Natural killer cell treated with Interleukin-12 subunit alpha and Interleukin-12 subunit beta and Interleukin-15 and Interleukin-18, amount 100 ng/mL, for 72 hours (primary cell): ENCODE measurements around the gene TEDDM1. TPM values are rescaled to one million over a fixed set of nuclear protein-coding genes. Genes with fewer than 3 reads are reported as not detected.
A peak's percentile ranks its signal among the peaks of the same experiment; 100 is the strongest.
"Not testable (repeated sequence)": the region's sequence is repeated elsewhere in the genome, so short reads cannot be mapped to it uniquely, and the experiment has no call there.

ENCODE experiments used
- ATAC-seq, 2 donors: fragments of 150-1000 bp; cut with Tn5 transposase in 1 of 2; sonication (Bioruptor Pico), chemical (Tn5 transposase) in 1 of 2; 2 replicates each; pipeline ENCODE4 v1.10.0; 2021
- DNase-seq: peaks from one replicate; pipeline ENCODE4 v3.0.0; 2022; ENCODE audit warnings: low spot score
- H3K27ac Mint-ChIP-seq, 2 donors: 1 replicate in 1 of 2; 2 replicates in 1 of 2; pipeline ENCODE4 v1.8.0; 2022; ENCODE audit warnings: mixed read lengths in 2 of 2, mild to moderate bottlenecking in 1 of 2, moderate library complexity in 1 of 2
- H3K27me3 Mint-ChIP-seq, 2 donors: 1 replicate in 1 of 2; 2 replicates in 1 of 2; pipeline ENCODE4 v1.8.0; 2022; ENCODE audit warnings: mixed read lengths in 2 of 2
- H3K36me3 Mint-ChIP-seq: one replicate; pipeline ENCODE4 v1.8.0; 2022; ENCODE audit warnings: mixed read lengths
- H3K4me1 Mint-ChIP-seq, 2 donors: 1 replicate in 1 of 2; 2 replicates in 1 of 2; pipeline ENCODE4 v1.8.0; 2022; ENCODE audit warnings: low read depth in 2 of 2, mixed read lengths in 2 of 2, mild to moderate bottlenecking in 1 of 2
- H3K4me3 Mint-ChIP-seq: one replicate; pipeline ENCODE4 v1.8.0; 2022; ENCODE audit warnings: mixed read lengths
- H3K9me3 Mint-ChIP-seq: 2 replicates; pipeline ENCODE4 v1.8.0; 2022; ENCODE audit warnings: mixed read lengths
- total RNA-seq, 2 donors: library from RNA; stranded (reverse); gene quantifications; one replicate each; pipeline ENCODE4 v1.2.3, GENCODE V29; 2022

The TEDDM1 gene
- total RNA-seq, 2 donors from 2014 or later: not detected

GRCh38 chr1:182383037-182383661, 17.3 kb downstream of the TEDDM1 start:
- Mint-ChIP-seq H3K36me3 (peaks cover 28% of the 10 kb centered on the region), H3K4me1 (no peaks in the 10 kb centered on the region)

GRCh38 chr1:182381962-182382819, 18.3 kb downstream of the TEDDM1 start:
- Mint-ChIP-seq H3K36me3 (peaks cover 21% of the 10 kb centered on the region), H3K4me3 (no peak overlapping the region)
- ATAC-seq: peak in 1 of 2 donors; percentile 9

More at GRCh38 chr1:182383037-182383661, 17.3 kb downstream of the TEDDM1 start:
- H3K27me3 Mint-ChIP-seq: no peaks in the 10 kb centered on the region
- no peak for DNase-seq
- no peak overlapping the region for H3K4me3 Mint-ChIP-seq
- H3K9me3 Mint-ChIP-seq: no peaks in the 10 kb centered on the region
- no peak overlapping the region for H3K27ac Mint-ChIP-seq
- ATAC-seq: no peak

GRCh38 chr1:182380199-182380598, 20.3 kb downstream of the TEDDM1 start:
- Mint-ChIP-seq H3K27ac (no peak overlapping the region), H3K4me3 (no peak overlapping the region), H3K9me3 (no peaks in the 10 kb centered on the region), H3K4me1 (no peaks in the 10 kb centered on the region), H3K27me3 (no peaks in the 10 kb centered on the region), H3K36me3 (peaks cover 7% of the 10 kb centered on the region)
- ATAC-seq (no peak), DNase-seq (no peak)

More at GRCh38 chr1:182381962-182382819, 18.3 kb downstream of the TEDDM1 start:
- DNase-seq: no peak
- Mint-ChIP-seq H3K9me3 (no peaks in the 10 kb centered on the region), H3K27ac (no peak overlapping the region), H3K4me1 (no peaks in the 10 kb centered on the region), H3K27me3 (no peaks in the 10 kb centered on the region)

- H3K4me1 Mint-ChIP-seq, H3K27ac Mint-ChIP-seq, H3K36me3 Mint-ChIP-seq, ATAC-seq, DNase-seq, H3K9me3 Mint-ChIP-seq, H3K27me3 Mint-ChIP-seq, H3K4me3 Mint-ChIP-seq: not testable (repeated sequence)
These were observed 20.7 kb downstream of the TEDDM1 start for GRCh38 chr1:182379781-182380180.

GRCh38 chr1:182376936-182377574, 23.4 kb downstream of the TEDDM1 start:
- Mint-ChIP-seq H3K4me3 (no peak overlapping the region), H3K4me1 (no peaks in the 10 kb centered on the region), H3K27me3 (peaks cover 0 to 2% of the 10 kb centered on the region in 2 donors), H3K27ac (no peak overlapping the region), H3K36me3 (no peaks in the 10 kb centered on the region), H3K9me3 (no peaks in the 10 kb centered on the region)
- no peak for DNase-seq
- no peak for ATAC-seq

GRCh38 chr1:182374101-182374834, 26.2 kb downstream of the TEDDM1 start:
- H3K9me3 Mint-ChIP-seq: no peaks in the 10 kb centered on the region
- H3K27ac Mint-ChIP-seq: no peak overlapping the region
- ATAC-seq (no peak), DNase-seq (no peak)
- H3K27me3 Mint-ChIP-seq: peaks cover 0 to 2% of the 10 kb centered on the region in 2 donors
- no peaks in the 10 kb centered on the region for H3K4me1 Mint-ChIP-seq
- H3K36me3 Mint-ChIP-seq: no peaks in the 10 kb centered on the region
- no peak overlapping the region for H3K4me3 Mint-ChIP-seq

- Mint-ChIP-seq H3K27me3 (peaks cover 15 to 18% of the 10 kb centered on the region in 2 donors), H3K27ac (no peak overlapping the region), H3K9me3 (no peaks in the 10 kb centered on the region), H3K4me3 (no peak overlapping the region), H3K4me1 (no peaks in the 10 kb centered on the region), H3K36me3 (no peaks in the 10 kb centered on the region)
- no peak for DNase-seq
- ATAC-seq: no peak
These were observed 29.9 kb downstream of the TEDDM1 start for GRCh38 chr1:182370532-182370931.

GRCh38 chr1:182368903-182369302, 31.6 kb downstream of the TEDDM1 start:
- Mint-ChIP-seq H3K36me3 (no peaks in the 10 kb centered on the region), H3K27me3 (peaks cover 16 to 25% of the 10 kb centered on the region in 2 donors), H3K4me1 (no peaks in the 10 kb centered on the region), H3K27ac (no peak overlapping the region), H3K9me3 (no peaks in the 10 kb centered on the region), H3K4me3 (no peak overlapping the region)
- ATAC-seq (no peak), DNase-seq (no peak)

- no peak overlapping the region for H3K27ac Mint-ChIP-seq
- no peaks in the 10 kb centered on the region for H3K36me3 Mint-ChIP-seq
- peaks cover 16 to 25% of the 10 kb centered on the region in 2 donors for H3K27me3 Mint-ChIP-seq
- no peak for DNase-seq
- no peak overlapping the region for H3K4me3 Mint-ChIP-seq
- H3K4me1 Mint-ChIP-seq: no peaks in the 10 kb centered on the region
- no peak for ATAC-seq
- no peaks in the 10 kb centered on the region for H3K9me3 Mint-ChIP-seq
These were observed 32.1 kb downstream of the TEDDM1 start for GRCh38 chr1:182368358-182368757.

GRCh38 chr1:182367926-182368325, 32.5 kb downstream of the TEDDM1 start:
- no peak overlapping the region for H3K4me3 Mint-ChIP-seq
- H3K27me3 Mint-ChIP-seq: peaks cover 14 to 25% of the 10 kb centered on the region in 2 donors
- H3K36me3 Mint-ChIP-seq: no peaks in the 10 kb centered on the region
- H3K27ac Mint-ChIP-seq: no peak overlapping the region
- DNase-seq (no peak), ATAC-seq (no peak)
- no peaks in the 10 kb centered on the region for H3K9me3 Mint-ChIP-seq
- H3K4me1 Mint-ChIP-seq: no peaks in the 10 kb centered on the region

- no peaks in the 10 kb centered on the region for H3K4me1 Mint-ChIP-seq
- no peaks in the 10 kb centered on the region for H3K36me3 Mint-ChIP-seq
- no peak overlapping the region for H3K4me3 Mint-ChIP-seq
- H3K9me3 Mint-ChIP-seq: no peaks in the 10 kb centered on the region
- H3K27me3 Mint-ChIP-seq: peaks cover 14 to 25% of the 10 kb centered on the region in 2 donors
- no peak for DNase-seq
- no peak for ATAC-seq
- no peak overlapping the region for H3K27ac Mint-ChIP-seq
These were observed 33.9 kb downstream of the TEDDM1 start for GRCh38 chr1:182366596-182366995.

GRCh38 chr1:182359645-182360044, 40.8 kb downstream of the TEDDM1 start:
- Mint-ChIP-seq H3K36me3 (no peaks in the 10 kb centered on the region), H3K4me3 (no peak overlapping the region), H3K9me3 (no peaks in the 10 kb centered on the region), H3K27ac (no peak overlapping the region), H3K27me3 (peaks cover 0 to 7% of the 10 kb centered on the region in 2 donors), H3K4me1 (no peaks in the 10 kb centered on the region)
- ATAC-seq: no peak
- no peak for DNase-seq

- H3K9me3 Mint-ChIP-seq: no peaks in the 10 kb centered on the region
- no peak for DNase-seq
- H3K36me3 Mint-ChIP-seq: no peaks in the 10 kb centered on the region
- H3K4me3 Mint-ChIP-seq: no peak overlapping the region
- H3K27me3 Mint-ChIP-seq: peaks cover 0 to 7% of the 10 kb centered on the region in 2 donors
- no peak for ATAC-seq
- H3K4me1 Mint-ChIP-seq: no peaks in the 10 kb centered on the region
- H3K27ac Mint-ChIP-seq: no peak overlapping the region
These were observed 42.6 kb downstream of the TEDDM1 start for GRCh38 chr1:182357913-182358312.
